ENCODE measurements around the gene NET1.

Gene NET1

DNA sequence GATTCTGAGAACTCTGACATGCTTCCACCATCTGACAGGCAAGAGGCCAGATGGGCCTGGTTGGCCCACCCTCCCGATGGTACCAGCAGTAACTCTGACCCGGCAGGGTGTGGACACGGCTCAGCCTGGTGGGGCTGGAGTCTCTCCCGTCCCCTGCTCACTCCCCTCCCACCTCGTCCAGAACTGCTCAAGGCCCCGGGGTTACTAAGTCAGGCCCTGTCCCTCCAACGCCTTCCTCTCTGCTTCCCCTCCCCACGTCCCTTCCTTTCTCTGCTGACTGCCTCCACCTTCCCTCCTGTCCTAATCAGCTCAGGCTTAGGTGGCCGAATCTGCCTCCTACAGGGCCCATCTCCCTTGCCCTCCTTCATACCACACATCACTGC is 74.5 kb downstream of the NET1 start:
- DNase-seq, result no peak

DNA sequence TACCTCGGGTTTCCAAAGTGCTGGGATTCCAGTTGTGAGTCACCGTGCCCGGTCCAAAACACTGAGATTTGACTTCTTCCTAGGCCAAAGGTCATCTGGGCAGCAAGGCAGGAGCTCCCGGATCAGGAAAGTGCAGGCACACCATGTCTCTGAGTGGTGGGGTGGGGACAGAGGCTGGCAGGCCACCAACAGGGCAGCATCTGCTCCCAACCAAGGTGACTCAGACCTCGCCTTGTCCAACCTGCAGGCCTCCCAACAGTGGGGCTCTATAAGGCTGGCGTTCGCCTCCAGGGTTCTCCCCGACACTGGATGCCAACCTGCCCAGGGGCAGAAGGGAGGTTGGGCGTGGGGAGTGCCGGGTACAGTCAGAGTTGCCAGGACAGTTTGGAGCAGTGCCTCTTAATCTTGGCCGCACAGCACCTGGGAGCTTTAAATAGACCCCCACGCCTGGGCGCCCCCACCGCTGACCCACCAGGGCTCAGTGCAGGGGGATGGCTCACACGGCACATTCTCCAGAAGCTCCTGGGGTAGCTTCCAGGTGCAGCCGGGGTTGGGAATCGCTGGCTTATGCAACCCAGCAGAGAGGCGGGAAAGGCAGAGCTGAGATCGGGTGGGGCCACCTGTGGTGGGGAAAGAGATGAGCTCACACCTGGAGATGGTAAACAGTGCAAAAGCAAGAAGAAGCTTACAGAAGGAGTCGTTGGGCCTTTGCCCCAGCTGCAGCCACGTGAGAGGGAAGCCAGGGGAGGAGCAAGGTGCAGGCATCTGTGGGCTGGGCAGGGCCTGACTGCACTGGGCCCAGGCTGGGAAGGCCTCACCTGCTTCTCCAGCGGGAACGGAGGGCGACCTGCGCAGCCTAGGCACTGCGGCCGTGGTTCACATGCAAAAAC is 76.2 kb downstream of the NET1 start:
- DNase-seq, result no peak

DNA sequence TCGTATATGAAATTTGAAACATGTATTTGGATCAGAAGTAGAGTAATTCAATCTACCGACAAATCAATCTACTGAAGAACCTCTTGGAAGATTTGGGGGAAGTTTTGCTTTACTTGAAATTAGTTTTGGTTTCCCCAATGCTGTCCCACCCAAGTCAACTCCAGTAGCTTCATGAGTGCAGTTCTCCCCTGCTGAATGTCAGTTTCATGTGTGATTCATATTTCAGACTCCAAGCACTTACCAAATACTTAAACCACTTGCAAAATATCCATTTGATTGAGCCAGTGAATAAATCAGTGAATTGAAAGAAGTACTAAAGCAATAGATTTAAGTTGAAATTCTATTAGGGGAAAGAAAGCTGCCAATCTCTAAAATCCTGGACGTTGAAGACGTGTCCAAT is 77.7 kb downstream of the NET1 start:
- DNase-seq, result no peak

DNA sequence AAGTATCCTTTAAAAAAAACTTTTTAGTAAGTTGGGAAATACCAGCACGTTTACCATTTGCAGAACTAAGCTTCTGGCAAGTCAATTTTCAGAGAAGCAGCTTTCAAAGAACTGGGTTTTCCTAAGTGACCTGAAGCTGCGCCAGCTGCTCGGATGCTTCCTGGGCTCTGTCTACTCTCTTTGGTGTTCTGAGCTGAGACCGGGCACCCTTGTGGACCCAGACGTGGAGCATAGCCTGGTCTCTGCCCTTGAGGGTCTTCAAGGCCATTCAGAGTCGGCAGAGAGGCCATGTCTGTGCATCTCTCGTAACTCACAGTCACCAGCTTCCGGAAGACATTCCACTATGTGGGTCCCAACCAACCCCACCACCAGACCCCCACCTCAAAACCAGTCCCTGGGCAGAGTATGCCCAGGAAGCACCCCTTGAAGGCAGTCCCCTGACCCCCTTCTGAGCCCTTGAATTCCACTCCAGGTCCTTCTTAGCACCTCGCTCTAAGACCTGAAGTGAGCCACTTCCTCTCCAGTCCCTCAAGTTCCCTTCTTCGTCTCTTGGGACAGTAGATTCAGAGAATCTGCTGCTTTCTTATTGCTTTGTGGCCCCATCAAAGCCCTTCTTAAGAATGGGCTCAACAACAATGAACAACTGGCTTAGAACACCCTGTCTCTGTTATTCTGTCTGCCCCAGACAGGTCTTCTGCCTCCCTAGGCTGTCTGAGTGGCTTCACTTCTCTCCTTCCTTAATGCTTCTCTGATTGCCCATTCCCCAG is 78.5 kb downstream of the NET1 start:
- DNase-seq, result no peak

DNA sequence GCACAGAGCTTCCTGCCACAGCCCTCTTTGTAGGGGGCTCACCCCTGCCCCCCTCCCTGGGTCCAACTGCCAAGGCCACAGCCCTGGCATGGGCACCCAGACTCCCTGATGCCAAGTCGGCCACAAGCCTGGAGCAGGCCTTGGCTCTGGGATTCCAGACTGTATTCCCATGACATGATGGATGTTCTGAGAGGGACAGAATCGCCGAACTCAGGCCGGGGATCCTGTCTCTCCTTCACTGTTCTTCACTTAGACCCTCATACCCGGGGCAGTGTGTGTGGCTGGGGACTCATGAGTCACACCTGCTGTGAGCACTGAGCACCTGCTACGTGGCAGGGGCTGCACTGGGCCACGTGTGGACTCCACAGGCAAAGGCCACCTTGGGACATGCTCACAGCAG is 79.1 kb downstream of the NET1 start:
- DNase-seq, result no peak

DNA sequence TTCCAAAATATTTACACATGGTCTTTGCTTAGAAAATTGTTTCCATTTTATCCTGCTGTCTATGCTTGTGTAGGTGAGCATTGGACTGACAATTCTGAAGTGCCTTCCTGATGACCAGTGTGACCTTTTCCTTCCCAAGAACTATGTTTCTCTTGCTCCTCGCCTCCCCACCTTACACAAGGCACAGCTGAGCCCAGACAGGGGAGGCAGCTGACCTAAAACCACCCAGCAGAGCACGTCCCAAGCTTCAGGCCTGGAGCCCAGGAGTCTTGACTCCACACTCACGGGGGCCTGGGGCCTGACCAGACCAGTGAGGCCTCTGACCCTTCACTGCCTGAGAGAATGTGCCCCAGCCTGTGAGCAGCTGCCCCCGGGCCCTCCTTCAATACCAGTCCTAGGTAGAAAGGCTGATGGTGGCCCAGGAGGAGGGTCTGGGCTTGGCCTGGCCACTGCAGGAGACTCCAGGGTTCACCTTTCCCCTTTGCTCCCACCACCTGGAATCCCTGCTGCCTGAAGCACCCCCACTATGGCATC is 80.0 kb downstream of the NET1 start:
- no peak for DNase-seq

DNA sequence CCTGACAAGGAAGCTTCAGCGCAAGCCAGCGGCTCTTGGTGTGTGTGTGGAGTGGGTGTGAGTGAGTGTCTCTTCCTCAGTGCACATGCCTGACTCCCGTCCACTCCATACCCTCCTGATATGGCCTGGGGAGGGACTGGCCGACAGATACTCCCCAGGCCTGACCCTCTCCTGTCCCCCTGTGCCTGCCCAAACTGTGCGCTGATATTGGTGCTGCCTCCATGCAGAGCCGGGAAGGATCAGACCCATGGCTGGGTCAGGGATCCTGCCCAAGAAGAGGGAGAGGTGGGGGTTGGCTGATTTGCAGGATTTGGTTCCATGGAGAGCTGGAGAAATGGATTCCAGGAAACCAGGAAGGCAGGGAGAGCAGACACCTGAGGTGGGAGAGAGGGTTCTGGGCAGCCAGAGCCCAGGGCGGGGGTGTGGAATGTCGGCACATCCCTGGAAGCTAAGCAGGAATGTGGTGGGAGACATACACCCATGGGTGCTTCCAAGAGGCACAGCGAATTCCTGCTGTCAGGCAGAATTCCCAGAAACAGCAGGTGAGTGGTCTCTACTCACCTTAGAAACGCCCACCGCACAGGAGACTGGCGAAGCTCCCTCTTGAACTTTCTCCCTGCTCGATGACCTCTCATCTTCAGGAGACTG is 80.7 kb downstream of the NET1 start:
- DNase-seq, result no peak

DNA sequence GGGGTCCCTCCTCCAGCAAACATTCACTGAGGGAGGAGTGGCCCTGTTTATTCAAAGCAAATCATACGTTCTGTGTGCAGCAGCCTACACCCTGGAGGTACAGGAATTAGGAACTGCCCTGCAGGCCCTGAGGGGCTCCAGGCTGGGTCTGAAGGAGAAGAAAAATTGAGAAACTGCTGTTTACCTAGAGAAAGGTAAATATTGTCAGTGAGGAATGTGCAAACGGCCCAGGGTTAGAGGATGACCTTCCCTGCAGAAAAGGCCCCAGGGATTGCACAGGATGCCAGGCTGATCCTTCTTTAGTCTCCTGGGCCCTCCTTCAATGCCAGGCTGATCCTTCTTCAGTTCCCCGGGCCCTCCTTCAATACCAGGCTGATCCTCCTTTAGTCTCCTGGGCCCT is 81.3 kb downstream of the NET1 start:
- no peak for DNase-seq

DNA sequence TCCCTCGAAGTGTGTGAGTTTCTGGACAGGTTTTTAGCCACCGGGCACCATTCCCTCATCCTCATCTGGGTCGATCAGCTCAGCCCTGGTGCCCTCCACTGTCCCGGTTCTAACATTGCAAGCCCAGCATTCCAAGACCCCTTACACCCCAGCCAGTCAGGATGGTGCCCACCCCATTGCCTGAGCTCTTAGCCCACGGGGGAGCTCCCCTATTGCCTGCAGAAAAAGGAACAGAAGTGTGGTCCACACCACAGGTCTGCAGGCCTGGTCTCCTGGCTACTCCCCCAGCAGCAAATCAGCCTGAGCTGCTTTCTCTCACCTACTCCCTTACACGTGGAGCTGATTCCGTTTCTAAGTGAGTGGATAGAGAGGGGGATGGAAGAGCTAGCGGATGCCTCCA is 82.3 kb downstream of the NET1 start:
- DNase-seq, result no peak

DNA sequence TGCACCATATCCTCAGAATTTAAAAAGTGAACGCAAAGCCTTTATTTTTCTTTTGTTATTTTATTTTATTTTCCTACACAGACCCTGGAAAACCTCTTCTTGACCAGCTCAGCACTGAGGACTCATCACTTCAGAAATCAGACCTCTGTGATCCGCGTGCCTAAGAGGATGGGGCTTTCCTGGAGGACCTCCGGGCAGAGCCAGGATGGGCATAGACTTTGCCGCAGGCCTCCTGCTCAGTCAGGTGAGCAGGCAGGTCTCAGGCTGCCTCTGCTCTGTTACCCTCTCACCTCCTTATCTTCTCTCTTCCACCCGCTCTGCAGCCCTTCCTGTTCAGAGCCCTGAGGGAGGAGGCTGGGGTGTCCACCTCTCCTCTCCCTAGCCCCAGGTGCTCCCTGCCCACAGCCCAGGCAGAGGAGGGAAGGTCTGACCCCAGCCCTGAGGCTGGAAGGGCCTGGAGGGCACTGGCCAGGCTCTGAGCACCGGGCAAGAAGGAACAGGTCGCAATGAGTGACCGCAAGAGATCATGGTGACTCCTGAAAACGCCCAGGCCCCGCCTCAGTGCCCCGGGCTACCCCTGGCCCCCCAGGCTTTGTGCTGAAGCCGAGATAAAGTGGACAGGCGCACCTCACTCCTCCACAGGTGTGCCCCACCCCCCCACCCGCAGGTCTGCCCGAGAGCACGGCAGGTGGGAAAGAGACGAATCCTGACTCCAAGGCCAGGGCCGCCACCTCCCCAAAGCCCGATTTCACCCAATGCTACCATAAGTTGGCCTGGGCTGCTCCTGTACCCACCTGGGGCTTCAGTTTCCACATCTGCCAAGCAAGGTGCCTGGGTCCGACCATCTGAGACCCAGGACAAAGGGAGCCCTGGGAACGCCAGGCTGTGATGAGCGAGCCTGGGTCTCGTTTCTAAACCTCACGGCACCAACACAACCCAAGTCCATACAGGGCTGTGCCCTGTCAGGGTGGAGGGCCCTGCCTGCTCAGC is 84.2 kb downstream of the NET1 start:
- no peak for DNase-seq

DNA sequence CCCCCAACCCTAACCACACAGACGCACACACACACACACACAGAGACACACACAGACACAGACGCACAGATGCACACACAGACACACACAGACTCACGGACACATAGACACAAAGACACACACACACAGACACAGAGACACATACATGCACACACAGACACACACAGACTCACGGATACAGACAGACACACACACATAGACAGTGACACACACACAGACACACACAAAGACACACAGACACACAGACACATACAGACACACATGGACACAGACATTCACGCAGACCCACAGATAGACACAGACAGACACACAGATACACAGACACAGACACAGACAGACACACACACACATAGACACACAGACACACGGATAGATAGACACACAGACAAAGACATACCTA is 84.9 kb downstream of the NET1 start:
- DNase-seq, result no peak

DNA sequence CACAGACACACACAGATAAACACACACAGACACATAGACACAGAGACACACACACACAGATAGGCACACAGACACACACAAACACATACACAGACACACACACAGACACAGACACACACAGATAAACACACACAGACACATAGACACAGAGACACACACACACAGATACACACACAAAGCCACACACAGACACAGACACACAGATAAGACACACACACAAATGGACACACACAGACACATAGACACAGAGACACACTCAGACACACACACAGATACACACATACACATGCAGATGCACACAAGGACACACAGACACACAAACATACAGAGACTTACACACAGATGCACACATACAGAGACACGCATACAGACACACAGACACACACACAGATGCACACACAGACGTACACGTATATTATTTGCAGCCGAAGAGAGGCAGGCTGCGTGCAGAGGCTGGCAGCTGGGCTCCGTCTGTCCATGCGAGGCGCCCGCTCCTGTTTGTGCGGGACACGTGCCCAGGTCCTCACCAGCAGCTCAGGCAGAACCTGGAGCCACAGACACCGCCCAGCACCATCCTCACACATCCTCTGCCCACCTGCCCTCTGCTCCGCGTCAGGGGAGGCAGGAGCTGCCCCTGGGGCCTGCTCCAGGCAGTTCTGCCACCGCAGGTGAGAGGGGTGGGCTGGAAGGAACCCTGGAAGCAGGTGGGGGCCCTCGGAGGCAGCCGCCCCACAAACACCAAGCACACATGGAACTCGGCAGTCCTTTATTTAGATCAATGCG is 85.8 kb downstream of the NET1 start:
- DNase-seq, result no peak

DNA sequence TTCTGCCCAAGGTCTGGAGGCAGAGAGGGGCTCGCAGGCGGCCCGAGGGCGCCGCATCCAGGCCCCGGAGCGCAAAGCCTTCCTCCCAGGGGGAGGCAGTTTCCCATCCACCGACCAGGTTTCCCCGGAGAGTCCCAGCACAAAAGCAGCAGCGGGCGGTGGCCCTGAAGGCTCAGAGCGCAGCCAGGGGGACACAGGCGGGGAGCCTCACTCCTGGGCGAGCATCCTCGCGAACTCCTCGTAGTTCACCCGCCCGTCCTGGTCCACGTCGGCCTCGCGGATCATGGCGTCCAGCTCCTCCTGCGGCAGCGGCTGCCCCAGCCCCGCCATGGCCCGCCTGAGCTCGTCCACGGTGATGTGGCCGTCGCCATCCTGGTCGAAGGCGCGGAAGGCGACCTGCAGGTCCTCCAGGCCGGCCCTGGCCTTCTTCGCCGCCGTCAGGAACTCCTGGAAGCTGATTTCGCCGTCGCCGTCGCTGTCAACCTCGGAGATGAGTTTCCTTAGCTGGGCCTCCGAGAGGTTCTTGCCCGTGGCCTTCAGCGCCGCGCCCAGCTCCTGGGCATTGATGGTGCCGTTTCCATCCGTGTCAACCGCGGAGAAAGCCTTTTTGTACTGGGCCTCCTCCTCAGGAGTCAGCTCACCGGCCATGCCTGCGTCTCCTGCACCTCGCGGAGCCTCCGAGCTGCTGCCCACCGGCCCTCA is 86.6 kb downstream of the NET1 start:
- DNase-seq, result no peak

DNA sequence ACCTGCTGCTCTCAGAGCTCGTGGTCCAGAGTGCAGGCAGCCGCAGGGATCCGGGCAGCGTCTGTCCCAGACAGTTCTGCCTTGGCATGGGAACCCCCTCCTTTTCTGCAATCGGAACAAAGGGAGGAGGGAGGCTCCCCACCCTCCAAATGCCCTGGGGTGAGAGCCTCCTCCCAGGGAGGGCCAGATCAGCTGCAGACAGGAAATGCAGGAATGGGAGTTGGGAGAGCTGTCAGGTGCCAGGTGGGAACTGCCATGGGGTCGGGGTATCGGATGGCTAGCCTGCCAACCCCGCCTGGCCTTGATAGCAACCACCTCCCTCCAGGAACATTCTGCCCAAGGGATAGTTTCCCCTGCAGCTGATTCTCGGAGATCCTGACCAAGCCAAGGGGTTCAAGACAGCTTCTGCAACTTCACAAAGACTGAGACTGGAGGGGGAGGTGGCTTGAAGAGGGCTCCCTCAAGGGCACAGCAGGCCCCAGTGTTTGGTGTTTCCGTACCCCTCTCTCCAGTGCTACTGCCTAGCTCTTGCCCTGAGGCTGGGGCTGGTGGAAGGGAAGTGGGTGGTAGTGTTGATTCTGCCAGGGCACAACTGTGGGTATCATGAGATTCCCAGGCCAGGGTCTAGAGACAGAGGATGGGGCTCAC is 87.3 kb downstream of the NET1 start, which contains the start of gene CALML5:
CALML5 (minus strand) TSS at position 78 of the 648 bp plus-strand sequence. CDS start 132 bp downstream, outside the sequence.
- DNase-seq, result no peak

DNA sequence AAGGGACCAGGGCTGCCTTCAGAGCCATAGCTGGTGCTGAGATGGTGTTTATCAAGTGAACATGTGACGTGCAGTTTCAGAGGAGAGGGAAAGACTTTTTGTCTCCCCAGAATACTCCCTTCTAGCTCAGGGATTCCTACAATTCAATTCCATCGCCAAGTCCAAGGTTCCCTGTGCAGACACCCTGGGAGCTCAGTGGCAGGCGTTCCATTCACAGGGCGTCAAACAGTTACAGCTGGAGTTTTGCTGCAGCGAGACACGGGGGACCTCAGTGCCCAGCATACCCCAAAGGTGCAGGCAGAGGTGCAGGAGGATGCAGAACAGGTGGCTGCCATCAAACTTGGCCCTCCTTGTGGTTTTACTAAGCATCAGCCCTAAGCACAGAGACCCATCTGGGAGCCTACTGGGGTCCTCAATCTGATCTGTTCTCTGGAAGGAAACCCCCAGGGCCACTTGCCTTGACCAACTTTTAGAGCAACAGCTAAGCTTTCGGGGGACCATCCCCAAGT is 87.9 kb downstream of the NET1 start:
- DNase-seq, result no peak

DNA sequence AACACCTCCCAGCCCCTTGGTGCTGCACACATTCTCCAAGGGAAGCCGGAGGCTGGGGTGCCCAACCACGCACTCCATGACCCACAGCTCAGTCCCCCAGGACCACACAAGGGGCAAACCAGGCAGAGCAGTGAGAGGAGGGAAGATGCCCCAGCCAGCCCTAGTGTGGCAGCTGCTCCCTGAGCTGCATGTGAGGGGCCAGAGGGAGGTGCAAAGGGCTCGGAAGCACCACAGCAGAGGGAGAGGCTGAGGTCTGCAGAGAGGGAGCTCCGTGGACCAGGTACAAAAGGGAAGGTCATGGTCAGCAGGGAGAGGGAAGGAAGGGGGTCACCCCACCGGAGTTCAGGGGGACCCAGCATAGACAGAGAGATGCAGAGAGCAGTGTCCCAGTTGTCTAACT is 88.6 kb downstream of the NET1 start:
- no peak for DNase-seq

DNA sequence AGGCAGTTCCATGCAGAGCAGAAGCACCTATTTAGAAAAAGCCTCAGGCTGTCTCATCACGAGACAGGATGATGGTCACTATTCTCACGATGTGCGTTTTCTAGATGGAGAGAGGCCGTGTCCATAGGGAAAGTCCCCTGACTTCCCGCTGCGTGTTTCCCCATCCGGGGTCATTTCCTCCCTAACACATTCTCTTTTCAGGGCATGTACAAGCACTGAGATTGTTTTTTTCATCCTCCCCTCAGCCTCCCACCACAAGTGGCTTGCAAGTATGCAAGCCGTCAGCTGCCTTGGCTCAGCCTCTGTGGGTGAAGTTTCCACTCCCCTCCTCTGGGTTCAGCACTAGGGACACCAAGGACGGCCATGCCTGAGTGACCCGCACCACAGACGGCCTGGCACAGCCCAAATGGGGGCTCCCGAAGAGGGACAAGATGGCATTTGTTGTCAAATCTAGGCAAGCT is 89.7 kb downstream of the NET1 start:
- DNase-seq, result no peak

DNA sequence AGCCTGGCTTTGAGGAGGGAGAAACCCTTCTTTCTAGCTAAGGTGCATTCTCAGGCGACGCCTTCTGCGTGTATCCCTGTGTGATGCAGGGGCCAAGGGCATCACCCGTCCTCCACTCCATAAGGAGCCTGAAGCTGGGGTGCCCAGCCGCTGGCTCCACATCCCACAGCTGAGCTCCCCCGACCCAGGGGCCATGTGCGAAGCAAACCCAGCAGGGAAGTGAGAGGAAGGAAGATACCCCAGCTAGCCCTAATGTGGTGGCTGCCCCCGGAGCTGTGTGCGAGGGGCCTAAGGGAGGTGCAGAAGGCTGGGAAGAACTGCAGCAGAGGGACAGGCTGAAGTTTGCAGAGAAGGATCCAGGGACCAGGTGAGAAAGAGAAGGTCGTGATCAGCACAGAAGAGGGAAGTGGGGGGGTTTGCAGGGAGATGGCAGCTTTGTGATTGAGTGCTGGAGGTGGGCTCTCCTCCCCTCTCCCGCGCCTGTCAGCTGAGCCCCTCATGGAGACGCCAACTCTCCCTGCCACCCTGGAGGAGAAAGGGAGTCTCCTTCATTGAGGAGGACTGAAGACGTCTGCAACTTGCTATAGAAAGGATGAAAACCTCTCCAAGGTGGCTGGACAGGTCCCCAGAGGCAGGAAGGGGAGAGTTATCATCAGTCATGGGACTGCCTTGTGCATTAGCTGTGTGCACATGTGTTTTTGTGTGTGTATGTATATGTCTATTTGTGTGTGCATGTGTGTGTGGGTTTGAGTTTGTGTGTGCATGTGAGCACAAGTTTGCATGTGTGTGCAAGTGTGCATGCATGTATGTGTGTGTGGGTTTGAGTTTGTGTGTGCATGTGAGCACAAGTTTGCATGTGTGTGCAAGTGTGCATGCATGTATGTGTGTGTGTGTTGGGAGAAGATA is 90.5 kb downstream of the NET1 start:
- no peak for DNase-seq

DNA sequence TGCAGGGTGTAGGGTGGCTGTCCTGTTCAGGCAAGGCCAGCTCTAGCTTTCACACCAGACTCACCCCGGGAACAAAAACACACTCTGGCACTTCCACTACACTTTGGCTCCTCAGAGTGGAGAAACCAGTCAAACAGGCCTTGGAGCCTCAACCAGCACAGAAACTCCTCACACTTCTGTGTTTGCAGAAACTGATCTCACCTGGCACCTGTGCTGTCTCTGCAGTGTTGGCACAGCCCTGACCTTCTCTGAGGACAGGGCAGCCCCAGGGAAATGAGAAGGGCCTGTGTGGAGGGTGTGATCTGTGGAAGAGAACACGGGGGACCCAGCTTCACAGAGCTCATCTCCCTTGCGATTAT is 91.1 kb downstream of the NET1 start:
- DNase-seq, result no peak
